Measurements from ENCODE around the gene CD40.
A peak's percentile ranks its signal among the peaks of the same experiment; 100 is the strongest.

The CD40 gene

DNA sequence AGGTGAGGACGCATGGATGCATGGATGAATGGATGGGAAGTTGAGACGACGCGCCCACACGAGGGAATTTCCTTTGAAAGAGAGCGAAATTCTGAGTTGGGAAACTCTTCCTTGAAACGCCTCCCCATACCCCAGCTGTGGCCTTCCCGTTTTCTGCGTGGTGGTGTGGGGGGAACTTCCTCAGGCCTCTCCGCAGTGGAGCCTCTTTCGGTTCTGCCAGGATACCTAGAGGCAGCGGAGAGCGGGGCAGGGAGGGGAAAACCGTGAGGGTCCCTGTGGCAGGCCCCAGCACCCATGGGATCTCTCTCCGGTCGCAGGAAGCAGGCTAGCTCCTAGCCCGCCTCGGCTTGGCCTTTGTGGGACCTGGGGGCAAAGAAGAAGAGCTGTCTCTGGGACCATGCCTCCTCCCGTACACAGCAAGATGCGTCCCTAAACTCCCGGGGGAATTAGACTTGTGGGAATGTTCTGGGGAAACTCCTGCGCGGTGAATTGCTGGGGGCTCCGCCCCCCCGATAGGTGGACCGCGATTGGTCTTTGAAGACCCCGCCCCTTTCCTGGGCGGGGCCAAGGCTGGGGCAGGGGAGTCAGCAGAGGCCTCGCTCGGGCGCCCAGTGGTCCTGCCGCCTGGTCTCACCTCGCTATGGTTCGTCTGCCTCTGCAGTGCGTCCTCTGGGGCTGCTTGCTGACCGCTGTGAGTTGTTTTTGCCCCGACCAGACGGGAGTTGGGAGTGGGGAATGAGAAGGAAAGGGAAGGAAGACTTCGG lies at the start of gene CD40:
TSS of gene CD40 (plus strand) at position 611 of the 764 bp plus-strand sequence. CDS start at position 641, 30 bp downstream.
- Histone ChIP-seq H3K4me1 (ENCODE audit: control insufficient read depth, insufficient read depth, low read length) (no peaks in the 10 kb centered on the region), H3K9ac (ENCODE audit: low read depth, low read length) (no peak within 1 kb of the TSS), H3K36me3 (ENCODE audit: control insufficient read depth, insufficient read depth, low read length) (no peaks in the 10 kb centered on the region), H3K9me3 (ENCODE audit: control insufficient read depth, insufficient read depth, low read length) (no peaks in the 10 kb centered on the region), H3K4me3 (ENCODE audit: low read depth, low read length) (peak within 1 kb of the TSS; percentile 55), H3K27me3 (ENCODE audit: control insufficient read depth, insufficient read depth, low read length) (peaks cover 25% of the 10 kb centered on the region), H3K27ac (ENCODE audit: low read depth, low read length) (no peak within 1 kb of the TSS)

DNA sequence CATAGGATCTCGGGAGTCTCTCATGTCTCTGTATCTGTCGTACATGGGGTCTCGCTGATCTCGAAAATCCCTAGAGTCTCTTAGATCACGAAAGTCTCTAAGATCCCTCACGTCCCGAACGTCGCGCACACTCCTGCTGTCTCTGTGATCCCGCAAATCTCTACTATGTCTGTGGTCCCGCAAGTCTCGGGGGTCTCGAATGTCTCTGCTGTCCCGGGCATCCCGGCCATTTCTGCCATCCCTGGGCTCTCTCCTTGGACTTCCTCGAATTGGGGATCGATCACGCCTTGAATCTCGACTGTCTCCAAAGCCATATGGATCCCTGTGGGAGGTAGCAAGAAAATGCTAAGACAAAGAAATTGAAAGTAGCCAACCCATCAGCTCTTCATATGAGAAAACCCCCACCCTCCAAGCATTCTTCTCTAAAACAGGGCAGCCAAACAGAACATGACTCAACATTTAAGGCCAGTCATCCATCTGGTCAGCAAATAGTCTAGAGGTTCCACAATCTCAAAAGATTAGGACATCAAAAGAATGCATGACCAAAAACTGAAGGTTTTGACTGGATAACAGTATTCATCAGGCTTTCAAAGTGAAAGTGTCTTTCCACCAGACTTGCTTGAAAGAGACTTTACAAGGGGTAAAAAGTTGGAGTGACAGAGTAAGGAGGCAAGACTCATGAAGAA lies 47.8 kb upstream of the CD40 start:
- Histone ChIP-seq H3K36me3 (ENCODE audit: control insufficient read depth, insufficient read depth, low read length) (peaks cover 56% of the 10 kb centered on the region), H3K4me3 (ENCODE audit: low read depth, low read length) (no peak overlapping the region), H3K9me3 (ENCODE audit: control insufficient read depth, insufficient read depth, low read length) (no peaks in the 10 kb centered on the region), H3K27me3 (ENCODE audit: control insufficient read depth, insufficient read depth, low read length) (no peaks in the 10 kb centered on the region), H3K9ac (ENCODE audit: low read depth, low read length) (no peak overlapping the region), H3K4me1 (ENCODE audit: control insufficient read depth, insufficient read depth, low read length) (peaks cover 37% of the 10 kb centered on the region), H3K27ac (ENCODE audit: low read depth, low read length) (no peak overlapping the region)

DNA sequence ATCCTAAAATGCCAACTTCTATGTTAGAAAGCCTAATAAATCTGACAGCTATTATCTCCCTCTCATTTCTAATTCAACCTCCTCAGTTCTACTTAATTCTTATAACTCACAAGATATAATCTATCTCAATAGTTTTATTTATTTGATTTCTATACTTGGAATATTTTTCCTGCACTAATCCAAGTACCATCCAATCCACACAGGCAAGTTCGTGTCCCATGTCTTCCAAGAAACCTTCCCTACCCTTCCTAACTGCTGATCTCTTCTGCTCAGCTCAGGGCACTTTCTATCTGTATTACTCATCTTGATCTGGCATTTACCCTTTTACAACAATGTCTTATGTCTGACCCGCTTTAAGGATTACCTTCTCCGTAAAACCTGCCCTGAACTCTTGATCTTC lies 46.5 kb upstream of the CD40 start:
- H3K36me3 ChIP-seq (ENCODE audit: control insufficient read depth, insufficient read depth, low read length) = peaks cover 44% of the 10 kb centered on the region
- H3K27me3 ChIP-seq (ENCODE audit: control insufficient read depth, insufficient read depth, low read length) = no peaks in the 10 kb centered on the region
- H3K9me3 ChIP-seq (ENCODE audit: control insufficient read depth, insufficient read depth, low read length) = no peaks in the 10 kb centered on the region
- H3K4me1 ChIP-seq (ENCODE audit: control insufficient read depth, insufficient read depth, low read length) = peaks cover 48% of the 10 kb centered on the region
- no peak overlapping the region for H3K9ac ChIP-seq (ENCODE audit: low read depth, low read length)
- no peak overlapping the region for H3K4me3 ChIP-seq (ENCODE audit: low read depth, low read length)
- H3K27ac ChIP-seq (ENCODE audit: low read depth, low read length) = no peak overlapping the region

DNA sequence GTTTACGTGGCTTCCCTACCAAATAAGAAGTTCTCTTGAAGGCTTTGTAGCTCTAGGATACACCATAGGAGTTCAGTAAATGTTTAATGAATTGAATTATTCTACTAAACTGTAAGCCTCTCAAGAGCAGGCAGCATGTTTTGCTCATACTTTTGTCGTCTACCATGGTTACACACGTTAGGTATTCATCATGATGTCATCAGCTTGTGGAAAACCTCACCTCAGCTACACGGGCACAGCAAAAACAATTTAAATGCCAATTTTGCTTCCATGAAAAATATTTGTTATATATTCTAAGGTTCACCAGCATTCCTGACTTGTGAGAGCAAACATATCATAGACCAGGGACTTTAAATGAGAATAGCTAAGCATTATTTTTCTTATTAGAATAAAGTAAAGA lies 45.1 kb upstream of the CD40 start:
- Histone ChIP-seq H3K4me1 (ENCODE audit: control insufficient read depth, insufficient read depth, low read length) (peaks cover 60% of the 10 kb centered on the region), H3K27me3 (ENCODE audit: control insufficient read depth, insufficient read depth, low read length) (no peaks in the 10 kb centered on the region), H3K9me3 (ENCODE audit: control insufficient read depth, insufficient read depth, low read length) (no peaks in the 10 kb centered on the region), H3K27ac (ENCODE audit: low read depth, low read length) (peak overlapping the region; percentile 88), H3K4me3 (ENCODE audit: low read depth, low read length) (no peak overlapping the region), H3K9ac (ENCODE audit: low read depth, low read length) (no peak overlapping the region), H3K36me3 (ENCODE audit: control insufficient read depth, insufficient read depth, low read length) (peaks cover 40% of the 10 kb centered on the region)

DNA sequence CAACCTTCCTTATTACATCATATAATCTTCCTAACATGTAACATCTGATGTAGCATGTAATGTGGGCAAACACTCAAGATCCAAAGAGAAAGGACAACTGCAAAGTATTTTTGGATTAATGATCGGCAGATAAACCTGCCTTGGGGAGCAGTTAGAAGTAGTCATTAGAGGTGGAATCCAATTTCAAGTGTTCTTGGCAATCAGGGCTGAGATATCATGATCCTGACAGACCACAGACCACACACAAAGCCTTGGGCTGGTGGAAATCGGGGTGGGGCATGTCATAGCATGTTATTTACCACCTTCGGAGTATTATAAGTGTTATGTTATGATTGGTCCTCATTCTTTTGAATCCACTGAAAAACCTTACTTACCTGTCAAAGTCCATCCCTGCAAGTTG lies 44.7 kb upstream of the CD40 start:
- H3K4me1 ChIP-seq (ENCODE audit: control insufficient read depth, insufficient read depth, low read length) = peaks cover 60% of the 10 kb centered on the region
- H3K4me3 ChIP-seq (ENCODE audit: low read depth, low read length) = no peak overlapping the region
- peak overlapping the region; percentile 88 for H3K27ac ChIP-seq (ENCODE audit: low read depth, low read length)
- H3K9ac ChIP-seq (ENCODE audit: low read depth, low read length) = no peak overlapping the region
- no peaks in the 10 kb centered on the region for H3K9me3 ChIP-seq (ENCODE audit: control insufficient read depth, insufficient read depth, low read length)
- peaks cover 40% of the 10 kb centered on the region for H3K36me3 ChIP-seq (ENCODE audit: control insufficient read depth, insufficient read depth, low read length)
- no peaks in the 10 kb centered on the region for H3K27me3 ChIP-seq (ENCODE audit: control insufficient read depth, insufficient read depth, low read length)

DNA sequence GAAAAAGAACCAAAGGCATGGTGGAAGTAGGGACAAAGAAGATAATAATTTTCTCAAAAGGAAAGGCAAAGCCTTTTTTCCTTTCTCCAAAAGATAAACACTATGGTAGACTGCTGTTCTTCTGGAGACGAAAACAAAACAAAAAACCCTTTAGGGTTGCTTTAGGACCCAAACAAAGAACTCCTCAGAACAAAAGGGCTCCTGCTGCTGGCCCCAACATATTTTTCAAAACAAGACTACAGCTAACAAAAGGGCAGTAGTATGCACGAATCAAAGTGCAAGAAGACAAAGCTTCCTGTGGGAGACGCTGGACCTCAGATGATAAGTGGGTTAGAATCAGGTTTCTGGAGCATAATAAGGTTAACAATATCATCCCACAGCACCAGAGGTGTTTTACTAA lies 44.1 kb upstream of the CD40 start:
- Histone ChIP-seq H3K9ac (ENCODE audit: low read depth, low read length) (no peak overlapping the region), H3K27me3 (ENCODE audit: control insufficient read depth, insufficient read depth, low read length) (no peaks in the 10 kb centered on the region), H3K4me3 (ENCODE audit: low read depth, low read length) (peak overlapping the region; percentile 1; the same call in 1 of the 2 replicates), H3K36me3 (ENCODE audit: control insufficient read depth, insufficient read depth, low read length) (peaks cover 42% of the 10 kb centered on the region), H3K27ac (ENCODE audit: low read depth, low read length) (peak overlapping the region; percentile 88), H3K4me1 (ENCODE audit: control insufficient read depth, insufficient read depth, low read length) (peaks cover 60% of the 10 kb centered on the region), H3K9me3 (ENCODE audit: control insufficient read depth, insufficient read depth, low read length) (no peaks in the 10 kb centered on the region)

DNA sequence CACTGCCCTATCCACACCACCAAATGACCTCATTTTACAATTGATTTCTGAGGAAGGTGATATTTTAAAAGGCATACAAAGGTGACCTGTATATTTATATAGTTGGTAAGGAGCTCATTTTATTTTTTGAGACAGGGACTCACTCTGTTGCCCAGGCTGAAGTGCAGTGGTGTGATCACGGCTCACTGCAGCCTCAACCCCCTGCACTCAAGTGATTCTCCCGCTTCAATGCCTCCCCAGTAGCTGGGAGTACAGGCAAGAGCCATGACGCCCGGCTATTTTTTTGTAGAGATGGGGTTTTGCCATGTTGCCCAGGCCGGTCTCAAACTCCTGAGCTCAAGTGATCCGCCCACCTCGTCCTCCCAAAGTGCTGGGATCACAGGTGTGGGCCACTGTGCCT lies 41.3 kb upstream of the CD40 start:
- Histone ChIP-seq H3K27ac (ENCODE audit: low read depth, low read length) (peak overlapping the region; percentile 52), H3K4me1 (ENCODE audit: control insufficient read depth, insufficient read depth, low read length) (peaks cover 51% of the 10 kb centered on the region), H3K9me3 (ENCODE audit: control insufficient read depth, insufficient read depth, low read length) (no peaks in the 10 kb centered on the region), H3K9ac (ENCODE audit: low read depth, low read length) (no peak overlapping the region), H3K36me3 (ENCODE audit: control insufficient read depth, insufficient read depth, low read length) (peaks cover 35% of the 10 kb centered on the region), H3K4me3 (ENCODE audit: low read depth, low read length) (no peak overlapping the region), H3K27me3 (ENCODE audit: control insufficient read depth, insufficient read depth, low read length) (no peaks in the 10 kb centered on the region)

DNA sequence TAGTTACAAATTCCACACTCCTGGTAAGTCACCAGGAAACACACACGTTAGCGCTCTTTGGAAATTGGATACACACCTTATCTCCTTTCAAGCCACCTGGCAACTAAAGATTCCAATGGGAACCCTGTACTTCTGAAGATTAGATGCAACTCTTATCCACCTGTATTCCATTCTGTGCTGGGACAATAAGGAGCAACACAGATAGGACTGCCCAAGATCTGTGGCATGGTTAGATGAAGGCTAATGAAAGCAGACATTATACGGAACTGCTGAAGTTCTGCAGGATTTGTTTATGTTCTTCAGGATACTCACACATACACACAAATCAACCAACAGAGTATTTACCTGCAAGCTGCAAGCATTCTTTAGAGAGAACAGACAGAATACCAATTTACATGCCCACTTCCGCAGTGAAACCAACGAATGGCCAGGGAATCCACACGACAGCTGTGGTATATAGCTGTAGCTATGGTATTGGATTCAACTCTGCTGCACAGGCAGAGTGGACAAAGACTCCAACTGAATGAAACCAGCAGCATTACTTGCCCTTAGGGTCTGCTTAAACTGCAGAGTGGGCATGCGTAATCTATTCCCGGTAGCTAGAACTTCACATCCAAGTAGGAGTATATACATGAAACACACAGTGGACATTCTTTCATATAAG lies 40.3 kb upstream of the CD40 start:
- Histone ChIP-seq H3K9ac (ENCODE audit: low read depth, low read length) (no peak overlapping the region), H3K4me1 (ENCODE audit: control insufficient read depth, insufficient read depth, low read length) (peaks cover 55% of the 10 kb centered on the region), H3K27ac (ENCODE audit: low read depth, low read length) (no peak overlapping the region), H3K27me3 (ENCODE audit: control insufficient read depth, insufficient read depth, low read length) (no peaks in the 10 kb centered on the region), H3K4me3 (ENCODE audit: low read depth, low read length) (no peak overlapping the region), H3K36me3 (ENCODE audit: control insufficient read depth, insufficient read depth, low read length) (peaks cover 35% of the 10 kb centered on the region), H3K9me3 (ENCODE audit: control insufficient read depth, insufficient read depth, low read length) (no peaks in the 10 kb centered on the region)

DNA sequence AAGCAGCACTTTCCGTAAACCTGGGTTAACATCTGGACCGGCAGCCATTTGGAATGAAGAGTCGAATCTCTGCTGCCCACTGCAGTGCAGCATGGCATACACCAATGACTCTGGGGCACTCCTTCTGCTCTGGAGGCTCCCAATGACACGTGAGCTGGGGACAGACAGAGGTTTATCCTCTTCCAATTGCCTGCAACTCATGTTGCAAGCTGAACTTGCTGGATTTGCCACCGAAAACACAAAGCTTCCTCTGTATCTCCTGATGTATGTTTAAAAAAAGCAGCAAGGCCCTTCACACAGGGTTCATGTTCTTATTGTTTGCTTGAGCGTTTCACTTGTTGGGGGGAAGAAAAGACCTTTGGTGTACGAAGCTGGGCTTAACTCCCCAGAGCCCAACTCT lies 39.2 kb upstream of the CD40 start:
- no peaks in the 10 kb centered on the region for H3K27me3 ChIP-seq (ENCODE audit: control insufficient read depth, insufficient read depth, low read length)
- H3K9me3 ChIP-seq (ENCODE audit: control insufficient read depth, insufficient read depth, low read length) = no peaks in the 10 kb centered on the region
- no peak overlapping the region for H3K4me3 ChIP-seq (ENCODE audit: low read depth, low read length)
- H3K9ac ChIP-seq (ENCODE audit: low read depth, low read length) = no peak overlapping the region
- peaks cover 55% of the 10 kb centered on the region for H3K4me1 ChIP-seq (ENCODE audit: control insufficient read depth, insufficient read depth, low read length)
- H3K27ac ChIP-seq (ENCODE audit: low read depth, low read length) = no peak overlapping the region
- H3K36me3 ChIP-seq (ENCODE audit: control insufficient read depth, insufficient read depth, low read length) = peaks cover 35% of the 10 kb centered on the region

DNA sequence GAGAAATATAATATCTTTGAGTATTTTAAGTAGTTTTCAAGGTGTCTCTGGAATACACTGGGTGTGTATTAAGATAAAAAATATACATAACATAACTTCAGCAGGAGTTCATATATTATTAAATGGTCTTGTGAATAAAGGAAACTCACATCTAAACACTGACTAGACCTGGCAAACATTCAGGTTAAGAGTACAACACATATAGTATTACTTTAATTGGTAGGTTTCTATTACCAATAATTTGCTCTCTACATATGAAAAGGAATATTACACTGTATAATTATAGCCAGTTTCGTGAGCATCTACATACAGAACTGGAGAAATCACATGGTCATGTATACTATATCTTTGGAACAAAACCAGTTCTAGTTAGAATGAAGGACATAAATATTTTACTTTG lies 37.0 kb upstream of the CD40 start:
- H3K27ac ChIP-seq (ENCODE audit: low read depth, low read length) = no peak overlapping the region
- no peak overlapping the region for H3K9ac ChIP-seq (ENCODE audit: low read depth, low read length)
- no peaks in the 10 kb centered on the region for H3K27me3 ChIP-seq (ENCODE audit: control insufficient read depth, insufficient read depth, low read length)
- no peaks in the 10 kb centered on the region for H3K9me3 ChIP-seq (ENCODE audit: control insufficient read depth, insufficient read depth, low read length)
- peaks cover 26% of the 10 kb centered on the region for H3K36me3 ChIP-seq (ENCODE audit: control insufficient read depth, insufficient read depth, low read length)
- H3K4me1 ChIP-seq (ENCODE audit: control insufficient read depth, insufficient read depth, low read length) = peaks cover 47% of the 10 kb centered on the region
- H3K4me3 ChIP-seq (ENCODE audit: low read depth, low read length) = no peak overlapping the region

DNA sequence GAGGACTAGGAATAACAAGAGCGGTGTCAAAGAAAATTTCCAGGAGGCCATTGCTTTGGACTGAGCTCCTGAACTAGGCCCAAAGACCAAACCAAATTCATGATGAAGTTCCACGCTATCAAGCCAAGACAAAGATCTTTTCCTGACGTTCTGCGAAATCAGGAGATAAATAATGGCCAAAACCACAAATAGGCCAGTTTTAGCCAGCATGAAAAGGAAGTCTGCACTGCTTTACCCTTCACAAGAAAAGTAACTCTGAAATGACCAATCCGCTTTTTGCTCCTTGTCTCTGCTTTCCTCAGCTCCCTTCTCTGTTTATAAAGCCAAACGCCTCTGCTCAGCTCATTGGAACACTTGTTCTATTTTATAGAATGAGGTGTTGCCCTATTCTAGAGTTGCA lies 35.0 kb upstream of the CD40 start:
- Histone ChIP-seq H3K27ac (ENCODE audit: low read depth, low read length) (no peak overlapping the region), H3K9me3 (ENCODE audit: control insufficient read depth, insufficient read depth, low read length) (no peaks in the 10 kb centered on the region), H3K4me1 (ENCODE audit: control insufficient read depth, insufficient read depth, low read length) (peaks cover 32% of the 10 kb centered on the region), H3K36me3 (ENCODE audit: control insufficient read depth, insufficient read depth, low read length) (peaks cover 16% of the 10 kb centered on the region), H3K27me3 (ENCODE audit: control insufficient read depth, insufficient read depth, low read length) (no peaks in the 10 kb centered on the region), H3K4me3 (ENCODE audit: low read depth, low read length) (no peak overlapping the region), H3K9ac (ENCODE audit: low read depth, low read length) (no peak overlapping the region)
